PC-3 (cell line): Measurements from ENCODE around the gene RFX1. TPM values are rescaled to one million over a fixed set of nuclear protein-coding genes. Genes with fewer than 3 reads are reported as not detected.

Source experiments
- ATAC-seq: fragments of 200-7000 bp; cut with Tn5 transposase; 2 replicates; pipeline ENCODE4 v1.9.1; 2020; ENCODE audit warnings: mild to moderate bottlenecking, moderate library complexity
- BruUV-seq: library from RNA; stranded (reverse); fragments of 400-500 nt; replicated peaks from 2 replicates; lab custom pipeline; 2021; lab: Mats Ljungman, UMichigan
- CTCF ChIA-PET: fragments of 300-600 bp; sonication (Branson Sonifier 250); formaldehyde crosslinking; loops from one replicate; lab custom pipeline; 2022; ENCODE audit warnings: antibody characterized with exemption; lab: Charles Lee
- POLR2A ChIA-PET: fragments of 300-600 bp; sonication (Branson Sonifier 250); formaldehyde crosslinking; loops from one replicate; lab custom pipeline; 2022; ENCODE audit warnings: antibody characterized with exemption; ENCODE audit not compliant: unreplicated experiment; lab: Charles Lee
- DNase-seq: peaks from one replicate; pipeline ENCODE4 v3.0.0-alpha.2; 2015
- H2AFZ ChIP-seq: fragments of 300-600 bp; sonication (generic); 2 replicates; pipeline ENCODE4 v1.6.0; 2016; ENCODE audit warnings: antibody characterized with exemption, low read length
- H3F3A ChIP-seq: fragments of 300-600 bp; sonication (generic); one replicate; pipeline ENCODE4 v1.6.0; 2017; ENCODE audit warnings: antibody characterized with exemption, low read length, control low read depth, mild to moderate bottlenecking; ENCODE audit not compliant: unreplicated experiment
- H3K27ac ChIP-seq: fragments of 300-600 bp; sonication (generic); 2 replicates; pipeline ENCODE4 v1.5.1; 2016; ENCODE audit warnings: mild to moderate bottlenecking, low read length
- H3K27me3 ChIP-seq: fragments of 300-600 bp; sonication (generic); 2 replicates; pipeline ENCODE4 v1.6.1; 2016; ENCODE audit warnings: low read length, mixed read lengths
- H3K36me3 ChIP-seq: fragments of 300-600 bp; sonication (generic); 2 replicates; pipeline ENCODE4 v1.6.1; 2016; ENCODE audit warnings: low read depth, mixed run types, low read length, mixed read lengths
- H3K4me1 ChIP-seq: fragments of 300-600 bp; sonication (generic); 2 replicates; pipeline ENCODE4 v1.5.1; 2016; ENCODE audit warnings: low read length; ENCODE audit not compliant: insufficient read depth
- H3K4me2 ChIP-seq: fragments of 300-600 bp; sonication (generic); 2 replicates; pipeline ENCODE4 v1.6.0; 2016; ENCODE audit warnings: low read length
- H3K4me3 ChIP-seq: fragments of 300-600 bp; sonication (generic); 2 replicates; pipeline ENCODE4 v1.5.1; 2016; ENCODE audit warnings: mild to moderate bottlenecking, low read length, mixed read lengths
- H3K79me2 ChIP-seq: fragments of 300-600 bp; sonication (generic); 2 replicates; pipeline ENCODE4 v1.6.1; 2017; ENCODE audit warnings: low read length, mixed read lengths
- H3K9ac ChIP-seq: fragments of 300-600 bp; sonication (generic); 2 replicates; pipeline ENCODE4 v1.6.0; 2016; ENCODE audit warnings: mild to moderate bottlenecking, low read length
- H3K9me2 ChIP-seq: fragments of 300-600 bp; sonication (generic); replicated peaks from 2 replicates; pipeline ENCODE4 v1.6.1; 2016; ENCODE audit warnings: mixed run types, low read length, mixed read lengths
- H3K9me3 ChIP-seq: fragments of 300-600 bp; sonication (generic); 2 replicates; pipeline ENCODE4 v1.6.1; 2016; ENCODE audit warnings: low read length, mixed read lengths
- H4K20me1 ChIP-seq: fragments of 300-600 bp; sonication (generic); 2 replicates; pipeline ENCODE4 v1.6.1; 2016; ENCODE audit warnings: low read length, mixed read lengths
- EZH2 ChIP-seq: fragments of 300-600 bp; sonication (generic); IDR thresholded peaks from one replicate; pipeline ENCODE4 v1.6.1; 2017; ENCODE audit warnings: antibody characterized with exemption, mild to moderate bottlenecking, low read length; ENCODE audit not compliant: unreplicated experiment
- EZH2phosphoT487 ChIP-seq: fragments of 300-600 bp; sonication (generic); IDR thresholded peaks from 2 replicates; pipeline ENCODE4 v1.6.1; 2018; ENCODE audit warnings: mild to moderate bottlenecking, antibody characterized with exemption, low read length, borderline replicate concordance
- intact Hi-C: fragments of 100-400 bp; cut with micrococcal nuclease; formaldehyde crosslinking; loops from 2 replicates; pipeline ENCODE4 v1.9.0; 2023
- total RNA-seq: library from RNA; depleted of rRNA; stranded (reverse); fragments of >200 nt; gene quantifications from 2 replicates; pipeline ENCODE4 v1.2.3, GENCODE V29; 2014
- TF ChIP-seq, protein P1 (sequence below): fragments of 300-600 bp; sonication (generic); conservative IDR thresholded peaks from 2 replicates; pipeline ENCODE4 v1.5.1; 2017; ENCODE audit warnings: antibody characterized with exemption, low read depth, mild to moderate bottlenecking, low read length

The RFX1 gene
- total RNA-seq, 1 experiment from 2014 or later: 7.5 TPM

- POLR2A ChIA-PET: no interaction called here
- no peak overlapping the region for H2AFZ ChIP-seq
- CTCF ChIA-PET: no interaction called here
- TF ChIP-seq, protein P1, sequence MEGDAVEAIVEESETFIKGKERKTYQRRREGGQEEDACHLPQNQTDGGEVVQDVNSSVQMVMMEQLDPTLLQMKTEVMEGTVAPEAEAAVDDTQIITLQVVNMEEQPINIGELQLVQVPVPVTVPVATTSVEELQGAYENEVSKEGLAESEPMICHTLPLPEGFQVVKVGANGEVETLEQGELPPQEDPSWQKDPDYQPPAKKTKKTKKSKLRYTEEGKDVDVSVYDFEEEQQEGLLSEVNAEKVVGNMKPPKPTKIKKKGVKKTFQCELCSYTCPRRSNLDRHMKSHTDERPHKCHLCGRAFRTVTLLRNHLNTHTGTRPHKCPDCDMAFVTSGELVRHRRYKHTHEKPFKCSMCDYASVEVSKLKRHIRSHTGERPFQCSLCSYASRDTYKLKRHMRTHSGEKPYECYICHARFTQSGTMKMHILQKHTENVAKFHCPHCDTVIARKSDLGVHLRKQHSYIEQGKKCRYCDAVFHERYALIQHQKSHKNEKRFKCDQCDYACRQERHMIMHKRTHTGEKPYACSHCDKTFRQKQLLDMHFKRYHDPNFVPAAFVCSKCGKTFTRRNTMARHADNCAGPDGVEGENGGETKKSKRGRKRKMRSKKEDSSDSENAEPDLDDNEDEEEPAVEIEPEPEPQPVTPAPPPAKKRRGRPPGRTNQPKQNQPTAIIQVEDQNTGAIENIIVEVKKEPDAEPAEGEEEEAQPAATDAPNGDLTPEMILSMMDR: no peak
- TF ChIP-seq EZH2phosphoT487 (no peak), EZH2 (no peak)
- ATAC-seq (no peak), DNase-seq (no peak)
- H3F3A ChIP-seq: no peaks in the 10 kb centered on the region
- no peaks in the 10 kb centered on the region for H3K27me3 ChIP-seq
- no peak overlapping the region for H3K4me2 ChIP-seq
- no TSS peak for BruUV-seq
- no peaks in the 10 kb centered on the region for H3K9me3 ChIP-seq
- peaks cover 20% of the 10 kb centered on the region for H3K36me3 ChIP-seq
- no peak overlapping the region for H3K27ac ChIP-seq
- no peak overlapping the region for H3K9ac ChIP-seq
- H3K79me2 ChIP-seq: no peaks in the 10 kb centered on the region
- H4K20me1 ChIP-seq: no peaks in the 10 kb centered on the region
- intact Hi-C loops: loop anchor here (5.0 kb wide), 1 partner anchor 110 kb away; the partner anchor contains the start of gene MISP3
- H3K9me2 ChIP-seq: no peaks in the 10 kb centered on the region
- no peak overlapping the region for H3K4me3 ChIP-seq
- peaks cover 10% of the 10 kb centered on the region for H3K4me1 ChIP-seq
These were observed 44.1 kb downstream of the RFX1 start for GRCh38 chr19:13961826-13962698.

DNA sequence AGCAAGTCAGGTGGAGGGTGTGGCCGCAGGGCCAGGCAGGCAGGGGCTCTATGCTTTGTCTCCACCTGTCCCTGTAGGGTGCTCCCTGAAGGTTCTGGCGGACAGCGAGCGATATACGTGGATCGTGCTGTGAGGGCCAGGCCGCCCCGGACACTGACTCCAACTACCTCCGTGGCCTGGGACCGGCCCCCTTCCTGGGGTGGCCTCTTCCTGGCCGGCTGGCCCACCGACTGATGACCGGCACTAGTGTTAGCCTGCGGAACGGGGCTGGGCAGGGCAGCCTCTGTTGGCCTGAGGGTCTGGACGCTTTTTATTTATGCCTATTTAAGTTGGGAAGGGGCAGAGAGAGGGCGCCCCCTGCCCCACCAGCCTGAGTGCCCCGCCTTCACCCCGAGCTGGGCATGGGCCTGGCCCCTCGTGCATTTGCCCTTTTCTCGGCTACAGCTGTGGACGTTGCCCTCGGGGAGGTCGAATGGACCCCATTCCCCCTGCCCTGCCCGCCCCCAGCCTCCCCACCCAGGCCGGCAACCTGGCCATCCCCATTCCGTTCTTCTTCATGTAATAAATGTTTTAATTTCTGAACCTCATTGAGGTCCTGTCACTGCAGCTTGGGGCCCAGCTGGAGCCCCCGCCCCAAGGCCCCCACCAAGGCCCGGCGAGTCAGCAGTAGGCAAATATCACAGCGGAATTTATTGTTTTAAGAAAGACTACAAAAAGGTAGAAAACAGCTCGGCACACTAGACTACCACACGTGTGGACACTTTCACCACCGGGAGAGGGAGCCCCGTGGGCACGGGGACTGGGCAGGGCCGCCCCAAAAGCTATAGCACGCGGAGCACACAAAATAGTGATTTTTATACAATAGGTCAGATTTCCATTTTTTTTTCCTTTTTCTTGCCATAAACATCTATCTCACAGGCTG, 45.0 kb downstream of the RFX1 start:
- H3K27ac ChIP-seq: no peak overlapping the region
- CTCF ChIA-PET: interaction anchor here (0.5 to 0.7 kb wide), 2 partner anchors 50 to 70 kb away, joined by 3 to 4 read pairs; partner anchors contain the start of gene IL27RA
- peak; percentile 15 for DNase-seq
- H3K79me2 ChIP-seq: no peaks in the 10 kb centered on the region
- peak; percentile 28 for ATAC-seq
- H2AFZ ChIP-seq: no peak overlapping the region
- peaks cover 29% of the 10 kb centered on the region for H3K36me3 ChIP-seq
- no peak overlapping the region for H3K9ac ChIP-seq
- H3K4me1 ChIP-seq: peaks cover 10% of the 10 kb centered on the region
- POLR2A ChIA-PET: no interaction called here
- no peak overlapping the region for H3K4me3 ChIP-seq
- no peaks in the 10 kb centered on the region for H3F3A ChIP-seq
- no TSS peak for BruUV-seq
- intact Hi-C loops: loop anchor here (5.0 kb wide), 1 partner anchor 111 kb away; the partner anchor contains the start of gene MISP3
- no peak overlapping the region for H3K4me2 ChIP-seq
- H3K27me3 ChIP-seq: no peaks in the 10 kb centered on the region
- no peaks in the 10 kb centered on the region for H3K9me3 ChIP-seq
- no peaks in the 10 kb centered on the region for H4K20me1 ChIP-seq
- no peaks in the 10 kb centered on the region for H3K9me2 ChIP-seq
- TF ChIP-seq, protein P1: peak; percentile 24; the same call in 1 of the 2 replicates
- TF ChIP-seq EZH2phosphoT487: no peak
- TF ChIP-seq EZH2: no peak
